HepG2 (cell line): ENCODE results near the gene RBX1. TPM values are rescaled to one million over a fixed set of nuclear protein-coding genes. Genes with fewer than 3 reads are reported as not detected.

Experiments used
- ARNTL ChIP-seq: sonication (generic); formaldehyde crosslinking; IDR thresholded peaks from 2 replicates; pipeline ENCODE4 v1.4.0; 2020; ENCODE audit warnings: mild to moderate bottlenecking, missing genetic modification reagents
- GFI1 ChIP-seq: sonication (generic); formaldehyde crosslinking; IDR thresholded peaks from 2 replicates; pipeline ENCODE4 v1.5.0; 2020; ENCODE audit warnings: missing genetic modification reagents, mild to moderate bottlenecking, borderline replicate concordance
- GTF2F1 ChIP-seq: fragments of 150-350 bp; IDR thresholded peaks from 2 replicates; pipeline ENCODE4 v1.6.1; 2014; ENCODE audit warnings: low read length
- HNF1A ChIP-seq, 2 experiments: sonication (generic) in 1 of 2; formaldehyde crosslinking in 1 of 2; IDR thresholded peaks; 2 replicates each; pipeline versions ENCODE4 v1.4.0 to v1.6.1; 2016 to 2020; ENCODE audit warnings: borderline replicate concordance in 1 of 2, low read depth in 1 of 2, mild to moderate bottlenecking in 1 of 2, missing genetic modification reagents in 1 of 2
- HOXD1 ChIP-seq: sonication (generic); formaldehyde crosslinking; IDR thresholded peaks from 2 replicates; pipeline ENCODE4 v1.5.0; 2020; ENCODE audit warnings: missing genetic modification reagents
- JDP2 ChIP-seq: sonication (generic); formaldehyde crosslinking; IDR thresholded peaks from 2 replicates; pipeline ENCODE4 v1.8.1; 2022; ENCODE audit warnings: missing genetic modification reagents, borderline replicate concordance
- NFKB2 ChIP-seq: sonication (generic); formaldehyde crosslinking; IDR thresholded peaks from 2 replicates; pipeline ENCODE4 v1.4.0; 2020; ENCODE audit warnings: missing genetic modification reagents, borderline replicate concordance
- NR2F1 ChIP-seq, 2 experiments: fragments of 450-650 bp in 1 of 2; formaldehyde crosslinking in 1 of 2; IDR thresholded peaks; 2 replicates each; pipeline versions ENCODE4 v1.5.0 to v1.6.1; 2016 to 2020; ENCODE audit warnings: mild to moderate bottlenecking in 1 of 2, missing compliant biosample characterization in 1 of 2, missing genetic modification reagents in 1 of 2, moderate library complexity in 1 of 2
- PAWR ChIP-seq: sonication (generic); formaldehyde crosslinking; IDR thresholded peaks from 2 replicates; pipeline ENCODE4 v1.4.0; 2020; ENCODE audit warnings: missing genetic modification reagents, mild to moderate bottlenecking, borderline replicate concordance
- SOX6 ChIP-seq, 2 experiments: fragments of 450-650 bp in 1 of 2; sonication (generic) in 1 of 2; formaldehyde crosslinking in 1 of 2; IDR thresholded peaks; 2 replicates each; pipeline versions ENCODE4 v1.4.0 to v1.6.1; 2017 to 2020; ENCODE audit warnings: antibody characterized with exemption in 1 of 2, mild to moderate bottlenecking in 1 of 2, missing genetic modification reagents in 1 of 2
- ZKSCAN8 ChIP-seq: IDR thresholded peaks from 2 replicates; pipeline ENCODE4 v1.6.1; 2016; ENCODE audit warnings: borderline replicate concordance, missing genetic modification reagents, missing compliant biosample characterization
- ZNF274 ChIP-seq: sonication (generic); formaldehyde crosslinking; IDR thresholded peaks from 2 replicates; pipeline ENCODE4 v1.5.1; 2020; ENCODE audit warnings: mild to moderate bottlenecking, missing genetic modification reagents
- ZNF414 ChIP-seq: sonication (generic); formaldehyde crosslinking; IDR thresholded peaks from 2 replicates; pipeline ENCODE4 v1.5.0; 2020; ENCODE audit warnings: missing genetic modification reagents
- ZNF503 ChIP-seq: sonication (generic); formaldehyde crosslinking; IDR thresholded peaks from 2 replicates; pipeline ENCODE4 v1.4.0; 2020; ENCODE audit warnings: missing genetic modification reagents
- ZNF577 ChIP-seq: sonication (generic); formaldehyde crosslinking; IDR thresholded peaks from 2 replicates; pipeline ENCODE4 v1.4.0; 2020; ENCODE audit warnings: mild to moderate bottlenecking, low read depth, missing genetic modification reagents, borderline replicate concordance
- ZNF75D ChIP-seq: sonication (generic); formaldehyde crosslinking; IDR thresholded peaks from 2 replicates; pipeline ENCODE4 v1.8.1; 2023; ENCODE audit warnings: missing genetic modification reagents, mild to moderate bottlenecking, borderline replicate concordance
- ZXDC ChIP-seq: sonication (generic); formaldehyde crosslinking; IDR thresholded peaks from 2 replicates; pipeline ENCODE4 v1.5.0; 2020; ENCODE audit warnings: mild to moderate bottlenecking, missing genetic modification reagents
- polyA plus RNA-seq, 8 experiments: library from polyadenylated mRNA; depleted of rRNA in 3 of 8; stranded (reverse) in 7 of 8; unstranded in 1 of 8; fragments of >200 nt; fragmentation: Illumina TruSeq in 4 of 8; extraction: Trizol in 4 of 8; gene quantifications; 2 replicates each; pipeline versions ENCODE4 v1.2.1 to v1.2.3, GENCODE V29; 2011 to 2016; ENCODE audit warnings: low read depth in 4 of 8, missing spikeins in 1 of 8, mixed read lengths in 1 of 8; ENCODE audit not compliant: insufficient read depth in 1 of 8
- total RNA-seq, 5 experiments: library from RNA; depleted of rRNA; stranded (reverse); fragments of >200 nt; fragmentation: Illumina TruSeq; extraction: Trizol; gene quantifications; 2 replicates each; pipeline ENCODE4 v1.2.3, GENCODE V29; 2016; ENCODE audit warnings: low read depth in 1 of 5

The RBX1 gene
- total and polyA plus RNA-seq, 2 of the 13 experiments (the other 11 are each of a cell fraction or from before 2014, with no cell fraction given): 84.9 to 90.2 TPM

GRCh38 chr22:40950962-40951794, at the start of gene RBX1 (continued):
- TF ChIP-seq ZXDC (CRISPR knock-in tag) (no peak), ARNTL (0 out of 2 replicates have a peak, but pooled peaks have one; percentile 21), SOX6 (IDR thresholded peaks at IDR 0.05) (no peak), SOX6 (CRISPR knock-in tag; IDR thresholded peaks at IDR 0.05) (peak; percentile 57; the same call in 1 of the 2 replicates), GFI1 (CRISPR knock-in tag) (no peak), GTF2F1 (no peak), ZKSCAN8 (CRISPR knock-in tag) (peak; percentile 73; the same call in 1 of the 2 replicates), ZNF274 (no peak; the same call in 1 of the 2 replicates), HOXD1 (peak; percentile 29; the same call in 1 of the 2 replicates), JDP2 (CRISPR knock-in tag) (no peak), ZNF414 (CRISPR knock-in tag) (0 out of 2 replicates have a peak, but pooled peaks have one; percentile 13), ZNF503 (CRISPR knock-in tag) (peak; percentile 71), PAWR (CRISPR knock-in tag) (no peak), NFKB2 (CRISPR knock-in tag) (peak; percentile 52; the same call in 1 of the 2 replicates), HNF1A (IDR thresholded peaks at IDR 0.05; ENCODE audit: low read depth) (no peak), HNF1A (CRISPR knock-in tag; IDR thresholded peaks at IDR 0.05; ENCODE audit: borderline replicate concordance) (peak; percentile 20; the same call in 1 of the 2 replicates), ZNF75D (CRISPR knock-in tag) (no peak), ZNF577 (CRISPR knock-in tag) (no peak), NR2F1 (CRISPR knock-in tag; IDR thresholded peaks at IDR 0.05) (no peak)
